Uterus (tissue), 4 donors: Measurements from ENCODE around the gene FERMT3. TPM values are rescaled to one million over a fixed set of nuclear protein-coding genes. Genes with fewer than 3 reads are reported as not detected.

Experiments
- DNase-seq, 2 donors: peaks; one replicate each; pipeline ENCODE4 v3.0.0-alpha.2; 2019 to 2020
- H3K27ac ChIP-seq, 2 donors: fragments of 200-600 bp; sonication (generic); 1 replicate in 1 of 2; 2 replicates in 1 of 2; pipeline ENCODE4 v1.5.1; 2016 to 2018
- H3K27me3 ChIP-seq, 2 donors: fragments of 200-600 bp; sonication (generic); one replicate each; pipeline ENCODE4 v1.5.1; 2018 to 2019; ENCODE audit warnings: control low read depth in 1 of 2
- H3K36me3 ChIP-seq, 2 donors: fragments of 200-600 bp; sonication (generic); one replicate each; pipeline ENCODE4 v1.5.1; 2019; ENCODE audit warnings: control low read depth in 1 of 2
- H3K4me1 ChIP-seq, 2 donors: fragments of 200-600 bp; sonication (generic); one replicate each; pipeline ENCODE4 v1.5.1; 2018 to 2019; ENCODE audit warnings: control low read depth in 1 of 2
- H3K4me3 ChIP-seq, 2 donors: fragments of 200-600 bp; sonication (generic); 1 replicate in 1 of 2; 2 replicates in 1 of 2; pipeline ENCODE4 v1.5.1; 2018 to 2019; ENCODE audit warnings: mild to moderate bottlenecking in 1 of 2
- H3K9me3 ChIP-seq, 2 donors: fragments of 200-600 bp; sonication (generic); one replicate each; pipeline ENCODE4 v1.5.1; 2019; ENCODE audit warnings: control low read depth in 1 of 2
- POLR2A ChIP-seq, 2 donors: fragments of 450-650 bp; IDR thresholded peaks; one replicate each; pipeline ENCODE4 v1.6.1; 2016; ENCODE audit warnings: antibody characterized with exemption in 2 of 2, mild to moderate bottlenecking in 1 of 2, moderate library complexity in 1 of 2
- intact Hi-C: fragments of 100-400 bp; cut with DNase I; formaldehyde crosslinking; loops from one replicate; pipeline ENCODE4 v1.15.1; 2023; ENCODE audit warnings: low total_unique reads
- total RNA-seq, 4 donors: library from RNA; depleted of rRNA in 3 of 4; stranded (reverse); fragments of >200 nt in 3 of 4; gene quantifications; one replicate each; pipeline versions ENCODE4 v1.1.0 to v1.2.4, GENCODE V29; 2014 to 2023
- TF ChIP-seq, protein P1 (sequence below), 4 experiments: fragments of 200-600 bp in 2 of 4; fragments of 450-650 bp in 2 of 4; sonication (generic) in 2 of 4; IDR thresholded peaks; one replicate each; pipeline ENCODE4 v1.5.1; 2016 to 2019; ENCODE audit warnings: antibody characterized with exemption in 4 of 4, mild to moderate bottlenecking in 2 of 4, moderate library complexity in 1 of 4
- donor health status: DM: yes; HTN: yes; CAD: no.

Gene FERMT3
- total RNA-seq, 4 donors from 2014 or later = 3.1 to 50.3 (median 9.3) TPM

DNA sequence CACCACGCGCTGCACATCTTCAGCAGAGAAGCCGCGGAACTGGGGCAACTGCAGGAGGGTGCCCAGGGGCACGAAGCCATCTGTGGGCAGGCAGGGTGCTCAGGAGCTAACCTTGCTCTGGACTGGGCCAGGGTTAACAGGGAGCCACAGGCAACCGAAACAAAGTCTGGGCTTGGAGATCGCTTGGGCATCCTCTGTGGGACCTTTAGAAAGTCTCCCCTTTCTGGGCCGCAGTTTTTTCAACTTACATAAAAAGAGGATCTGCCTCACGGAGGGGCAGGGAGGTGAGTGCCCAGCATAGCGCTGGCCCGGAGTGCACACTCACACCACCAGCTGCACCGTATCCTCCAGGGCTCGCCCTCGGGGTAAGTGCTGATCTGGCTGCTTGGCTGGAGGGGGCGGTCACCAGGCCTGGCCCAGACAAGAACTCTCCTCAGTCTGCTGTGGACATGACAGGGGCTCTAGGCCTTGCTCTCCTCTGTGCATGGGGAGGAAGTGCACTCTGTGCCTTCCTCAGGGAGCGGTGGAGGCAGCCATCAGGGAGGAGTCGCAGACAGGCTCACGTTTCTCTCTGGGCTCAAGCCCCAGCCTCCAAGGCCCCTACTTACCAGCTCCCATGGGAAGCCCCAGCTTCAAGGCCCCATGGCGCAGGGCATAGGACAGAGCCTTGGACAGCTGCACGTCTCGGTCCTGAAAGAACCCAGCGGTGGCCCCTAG is 18.5 kb downstream of the FERMT3 start:
- DNase-seq = no peak
- H3K27me3 ChIP-seq = no peaks in the 10 kb centered on the region
- no peak for TF ChIP-seq POLR2A (IDR thresholded peaks at IDR 0.05)
- TF ChIP-seq, protein P1, sequence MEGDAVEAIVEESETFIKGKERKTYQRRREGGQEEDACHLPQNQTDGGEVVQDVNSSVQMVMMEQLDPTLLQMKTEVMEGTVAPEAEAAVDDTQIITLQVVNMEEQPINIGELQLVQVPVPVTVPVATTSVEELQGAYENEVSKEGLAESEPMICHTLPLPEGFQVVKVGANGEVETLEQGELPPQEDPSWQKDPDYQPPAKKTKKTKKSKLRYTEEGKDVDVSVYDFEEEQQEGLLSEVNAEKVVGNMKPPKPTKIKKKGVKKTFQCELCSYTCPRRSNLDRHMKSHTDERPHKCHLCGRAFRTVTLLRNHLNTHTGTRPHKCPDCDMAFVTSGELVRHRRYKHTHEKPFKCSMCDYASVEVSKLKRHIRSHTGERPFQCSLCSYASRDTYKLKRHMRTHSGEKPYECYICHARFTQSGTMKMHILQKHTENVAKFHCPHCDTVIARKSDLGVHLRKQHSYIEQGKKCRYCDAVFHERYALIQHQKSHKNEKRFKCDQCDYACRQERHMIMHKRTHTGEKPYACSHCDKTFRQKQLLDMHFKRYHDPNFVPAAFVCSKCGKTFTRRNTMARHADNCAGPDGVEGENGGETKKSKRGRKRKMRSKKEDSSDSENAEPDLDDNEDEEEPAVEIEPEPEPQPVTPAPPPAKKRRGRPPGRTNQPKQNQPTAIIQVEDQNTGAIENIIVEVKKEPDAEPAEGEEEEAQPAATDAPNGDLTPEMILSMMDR (IDR thresholded peaks at IDR 0.05) = no peak
- intact Hi-C loops = no loop called here
- no peaks in the 10 kb centered on the region for H3K9me3 ChIP-seq
- no peaks in the 10 kb centered on the region for H3K36me3 ChIP-seq
- H3K4me3 ChIP-seq = peak overlapping the region; percentile 76 to 99
- peak overlapping the region; percentile 85 to 91 for H3K27ac ChIP-seq
- peaks cover 0 to 25% of the 10 kb centered on the region in 2 donors for H3K4me1 ChIP-seq

DNA sequence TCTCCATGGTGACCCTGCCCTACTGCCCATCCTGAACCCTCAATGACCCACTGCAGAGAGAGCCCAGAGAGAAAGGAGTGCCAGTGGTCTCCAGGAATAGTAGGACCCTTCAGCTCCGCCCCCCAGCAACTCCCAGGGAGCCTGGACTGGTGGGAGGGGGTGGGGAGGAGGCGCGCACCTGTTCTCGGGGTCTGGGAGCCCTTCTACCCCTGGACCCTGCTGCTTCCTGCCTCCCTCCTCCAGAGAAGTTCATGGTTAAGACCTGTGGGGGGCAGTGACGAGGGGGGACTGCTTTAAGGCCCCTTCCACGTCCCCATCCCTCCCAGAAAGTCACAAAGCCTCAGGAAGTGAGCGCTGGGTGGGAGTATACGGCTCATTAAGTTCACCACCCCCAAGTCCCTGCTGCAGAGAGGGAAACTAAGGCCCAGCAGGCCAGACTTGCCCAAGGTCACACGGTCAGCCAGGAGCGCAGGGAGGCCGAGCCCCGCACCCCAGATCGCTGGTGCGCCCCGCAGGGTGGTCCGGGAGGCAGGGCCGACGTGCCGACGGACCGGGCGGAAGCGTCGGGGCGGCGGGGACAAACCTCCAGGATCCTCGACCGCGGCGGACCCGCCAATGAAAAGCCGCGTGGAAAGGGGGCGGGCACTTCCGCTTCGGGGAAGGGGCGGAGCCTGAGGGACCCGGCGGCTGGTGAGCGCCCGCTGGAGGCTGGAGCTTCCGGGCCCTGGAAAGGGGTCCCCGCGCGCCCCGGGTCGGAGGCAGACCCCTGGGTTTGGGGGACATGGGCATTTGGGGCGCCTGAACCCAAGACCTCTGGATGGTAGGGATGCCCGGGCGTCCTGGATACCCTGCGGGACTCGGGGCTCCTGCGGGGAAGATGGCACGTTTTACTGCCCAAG is 19.3 kb downstream of the FERMT3 start, which contains the start of the genes NUDT22 and TRPT1:
TSS of gene NUDT22 (plus strand) at position 667 of the 899 bp plus-strand sequence. CDS start 379 bp downstream, outside the sequence.
TSS of gene TRPT1 (minus strand) at position 579 of the 899 bp plus-strand sequence. CDS start at position 253, 326 bp downstream.
- TF ChIP-seq, protein P1 (IDR thresholded peaks at IDR 0.05) = peak in 3 of 4 experiments; percentile 13 to 44 (median 24)
- peak; percentile 83 to 90 for TF ChIP-seq POLR2A (IDR thresholded peaks at IDR 0.05)
- Histone ChIP-seq H3K4me3 (peak within 1 kb of the TSS; percentile 76 to 99), H3K9me3 (no peaks in the 10 kb centered on the region), H3K36me3 (no peaks in the 10 kb centered on the region), H3K27me3 (no peaks in the 10 kb centered on the region), H3K27ac (peak within 1 kb of the TSS; percentile 85 to 91), H3K4me1 (peaks cover 1 to 25% of the 10 kb centered on the region in 2 donors)
- DNase-seq = peak; percentile 90 to 93
- intact Hi-C loops = no loop called here

DNA sequence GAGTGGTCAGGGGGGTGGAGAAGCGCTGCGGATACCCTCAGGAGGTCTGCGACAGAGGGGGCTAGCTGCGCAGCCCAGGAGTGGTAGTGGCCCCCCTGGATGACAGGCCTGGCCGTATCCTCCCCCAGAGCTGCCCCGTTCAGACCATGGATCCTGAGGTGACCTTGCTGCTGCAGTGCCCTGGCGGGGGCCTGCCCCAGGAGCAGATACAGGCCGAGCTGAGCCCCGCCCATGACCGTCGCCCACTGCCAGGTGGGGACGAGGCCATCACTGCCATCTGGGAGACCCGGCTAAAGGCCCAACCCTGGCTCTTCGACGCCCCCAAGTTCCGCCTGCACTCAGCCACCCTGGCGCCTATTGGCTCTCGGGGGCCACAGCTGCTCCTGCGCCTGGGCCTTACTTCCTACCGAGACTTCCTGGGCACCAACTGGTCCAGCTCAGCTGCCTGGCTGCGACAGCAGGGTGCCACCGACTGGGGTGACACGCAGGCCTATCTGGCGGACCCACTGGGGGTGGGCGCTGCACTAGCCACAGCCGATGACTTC is 20.1 kb downstream of the FERMT3 start:
- Histone ChIP-seq H3K4me3 (peak overlapping the region; percentile 76 to 99), H3K27me3 (no peaks in the 10 kb centered on the region), H3K9me3 (no peaks in the 10 kb centered on the region), H3K4me1 (peaks cover 4 to 25% of the 10 kb centered on the region in 2 donors), H3K27ac (peak overlapping the region; percentile 85 to 91), H3K36me3 (no peaks in the 10 kb centered on the region)
- peak; percentile 43 to 53 for DNase-seq
- no peak for TF ChIP-seq POLR2A (IDR thresholded peaks at IDR 0.05)
- TF ChIP-seq, protein P1 (IDR thresholded peaks at IDR 0.05) = no peak
- intact Hi-C loops = no loop called here

DNA sequence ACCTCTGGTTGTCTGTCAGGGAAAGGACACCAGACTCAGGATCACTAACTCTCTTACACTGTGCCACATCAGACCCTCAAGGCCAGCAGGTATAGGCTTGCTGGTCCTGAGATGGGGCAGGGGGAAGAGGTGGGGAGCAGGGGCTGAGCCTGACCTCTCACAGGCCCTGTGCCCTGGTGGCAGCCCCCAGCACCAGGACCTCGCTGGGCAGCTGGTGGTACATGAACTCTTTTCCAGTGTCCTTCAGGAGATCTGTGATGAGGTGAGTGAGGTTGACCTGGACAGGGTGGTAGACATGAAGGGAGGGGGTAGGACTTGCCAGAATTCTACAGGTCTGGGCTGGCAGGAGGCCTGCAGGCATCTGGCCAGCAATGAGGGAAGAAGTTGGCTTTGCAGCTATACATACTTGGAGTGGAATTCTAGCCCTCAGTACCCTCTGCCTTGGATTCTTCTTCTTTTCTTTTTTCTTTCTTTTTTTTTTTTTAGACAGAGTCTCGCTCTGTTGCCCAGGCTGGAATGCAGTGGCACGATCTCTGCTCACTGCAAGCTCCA is 21.0 kb downstream of the FERMT3 start:
- Histone ChIP-seq H3K4me3 (no peak overlapping the region), H3K9me3 (no peaks in the 10 kb centered on the region), H3K27me3 (no peaks in the 10 kb centered on the region), H3K4me1 (peaks cover 4 to 25% of the 10 kb centered on the region in 2 donors), H3K27ac (no peak overlapping the region), H3K36me3 (no peaks in the 10 kb centered on the region)
- TF ChIP-seq, protein P1 (IDR thresholded peaks at IDR 0.05) = no peak
- no peak for TF ChIP-seq POLR2A (IDR thresholded peaks at IDR 0.05)
- peak in 1 of 2 donors; percentile 24 for DNase-seq
- intact Hi-C loops = no loop called here
